Peyer's patch (tissue), 4 donors: ENCODE results near the gene OR6M1. TPM values are rescaled to one million over a fixed set of nuclear protein-coding genes. Genes with fewer than 3 reads are reported as not detected.

Experiments
- DNase-seq, 3 donors: peaks; one replicate each; pipeline ENCODE4 v3.0.0-alpha.2; 2017 to 2019
- H3K27ac ChIP-seq, 4 donors: fragments of 200-600 bp; sonication (generic); one replicate each; pipeline ENCODE4 v1.5.1; 2016 to 2019
- H3K27me3 ChIP-seq, 2 donors: fragments of 200-600 bp; sonication (generic); one replicate each; pipeline ENCODE4 v1.5.1; 2019
- H3K36me3 ChIP-seq, 3 donors: fragments of 200-600 bp; sonication (generic); one replicate each; pipeline ENCODE4 v1.5.1; 2016 to 2019
- H3K4me1 ChIP-seq, 4 donors: fragments of 200-600 bp; sonication (generic); one replicate each; pipeline ENCODE4 v1.5.1; 2016 to 2019
- H3K4me3 ChIP-seq, 4 donors: fragments of 200-600 bp; sonication (generic); 1 replicate in 3 of 4; 2 replicates in 1 of 4; pipeline ENCODE4 v1.5.1; 2016 to 2019; ENCODE audit warnings: mild to moderate bottlenecking in 1 of 4
- H3K9me3 ChIP-seq, 4 donors: fragments of 200-600 bp; sonication (generic); one replicate each; pipeline ENCODE4 v1.5.1; 2016 to 2019; ENCODE audit warnings: mild to moderate bottlenecking in 1 of 4
- CTCF ChIP-seq, 6 experiments: fragments of 450-650 bp in 4 of 6; fragments of 200-600 bp in 2 of 6; sonication (generic) in 1 of 6; IDR thresholded peaks; one replicate each; pipeline ENCODE4 v1.5.1; 2017 to 2019; ENCODE audit warnings: antibody characterized with exemption in 6 of 6, mild to moderate bottlenecking in 3 of 6, moderate library complexity in 1 of 6
- POLR2A ChIP-seq, 2 donors: fragments of 450-650 bp; IDR thresholded peaks; one replicate each; pipeline ENCODE4 v1.5.1; 2017; ENCODE audit warnings: antibody characterized with exemption in 2 of 2, mild to moderate bottlenecking in 2 of 2, moderate library complexity in 2 of 2
- total RNA-seq, 4 donors: library from RNA; depleted of rRNA; stranded (reverse); fragments of >200 nt; gene quantifications; one replicate each; pipeline ENCODE4 v1.1.0, GENCODE V29; 2016

OR6M1 gene
- total RNA-seq, 4 donors from 2014 or later: not detected

- no peaks in the 10 kb centered on the region for H3K27me3 ChIP-seq
- no peaks in the 10 kb centered on the region for H3K36me3 ChIP-seq
- no peak overlapping the region for H3K27ac ChIP-seq
- no peaks in the 10 kb centered on the region for H3K9me3 ChIP-seq
- H3K4me1 ChIP-seq: no peaks in the 10 kb centered on the region
- DNase-seq: no peak
- H3K4me3 ChIP-seq: no peak overlapping the region
- TF ChIP-seq CTCF (IDR thresholded peaks at IDR 0.05) (no peak), POLR2A (IDR thresholded peaks at IDR 0.05) (no peak)
Observed at GRCh38 chr11:123798513-123799252, 7.5 kb downstream of the OR6M1 start.

- no peaks in the 10 kb centered on the region for H3K27me3 ChIP-seq
- TF ChIP-seq CTCF (IDR thresholded peaks at IDR 0.05): no peak
- TF ChIP-seq POLR2A (IDR thresholded peaks at IDR 0.05): no peak
- no peak overlapping the region for H3K4me3 ChIP-seq
- H3K36me3 ChIP-seq: no peaks in the 10 kb centered on the region
- H3K4me1 ChIP-seq: no peaks in the 10 kb centered on the region
- no peaks in the 10 kb centered on the region for H3K9me3 ChIP-seq
- H3K27ac ChIP-seq: no peak overlapping the region
- DNase-seq: no peak
Observed at GRCh38 chr11:123798079-123798478, 8.1 kb downstream of the OR6M1 start.

DNA sequence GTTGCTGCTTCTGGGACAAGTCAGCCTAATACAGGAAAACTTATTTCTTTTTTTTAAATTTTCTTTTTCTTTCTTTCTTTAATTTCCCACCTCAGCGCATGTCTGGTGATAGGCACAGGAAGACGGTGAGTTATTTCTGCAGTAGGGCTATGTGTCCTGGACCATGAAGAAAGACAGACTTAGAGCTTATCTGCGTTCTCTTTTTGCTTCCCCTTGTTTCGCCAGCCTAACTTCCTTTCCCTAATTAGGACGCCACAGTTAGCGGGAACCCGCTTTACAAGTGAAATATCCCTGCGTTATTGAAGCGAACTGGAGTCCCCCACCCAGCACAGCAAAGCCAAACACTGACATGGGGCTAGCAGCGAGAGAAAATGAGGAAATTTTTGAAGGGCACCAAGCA lies 8.6 kb downstream of the OR6M1 start:
- no peak overlapping the region for H3K4me3 ChIP-seq
- H3K27me3 ChIP-seq: no peaks in the 10 kb centered on the region
- H3K36me3 ChIP-seq: no peaks in the 10 kb centered on the region
- H3K27ac ChIP-seq: no peak overlapping the region
- H3K9me3 ChIP-seq: no peaks in the 10 kb centered on the region
- TF ChIP-seq CTCF (IDR thresholded peaks at IDR 0.05): no peak
- no peak for TF ChIP-seq POLR2A (IDR thresholded peaks at IDR 0.05)
- DNase-seq: no peak
- no peaks in the 10 kb centered on the region for H3K4me1 ChIP-seq

- Histone ChIP-seq H3K4me3 (no peak overlapping the region), H3K27ac (no peak overlapping the region), H3K27me3 (no peaks in the 10 kb centered on the region), H3K4me1 (no peaks in the 10 kb centered on the region), H3K9me3 (no peaks in the 10 kb centered on the region), H3K36me3 (no peaks in the 10 kb centered on the region)
- DNase-seq: no peak
- TF ChIP-seq POLR2A (IDR thresholded peaks at IDR 0.05) (no peak), CTCF (IDR thresholded peaks at IDR 0.05) (no peak)
Observed at GRCh38 chr11:123797114-123797513, 9.0 kb downstream of the OR6M1 start.

DNA sequence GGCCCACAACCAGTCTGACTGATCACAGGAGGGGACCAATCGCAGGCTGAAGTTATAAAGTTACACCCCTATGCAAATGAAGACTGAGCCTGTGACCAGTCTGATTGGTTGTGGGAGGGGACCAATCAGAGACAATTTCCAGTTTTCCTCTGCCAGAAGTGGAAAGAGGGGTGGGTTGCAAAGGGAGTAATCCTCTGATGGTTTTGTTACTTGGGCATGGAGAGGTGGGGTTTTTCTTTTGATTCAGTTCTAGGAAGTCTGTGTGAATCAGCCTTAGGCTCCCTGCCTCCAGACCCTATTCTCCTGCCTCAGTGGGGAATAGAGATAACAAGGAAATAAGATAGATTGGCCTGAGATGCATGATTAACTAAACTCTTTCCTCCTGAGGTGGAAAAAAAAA lies 9.9 kb downstream of the OR6M1 start:
- Histone ChIP-seq H3K36me3 (no peaks in the 10 kb centered on the region), H3K4me3 (no peak overlapping the region), H3K4me1 (no peaks in the 10 kb centered on the region), H3K27me3 (no peaks in the 10 kb centered on the region), H3K9me3 (no peaks in the 10 kb centered on the region), H3K27ac (no peak overlapping the region)
- TF ChIP-seq POLR2A (IDR thresholded peaks at IDR 0.05): no peak
- TF ChIP-seq CTCF (IDR thresholded peaks at IDR 0.05): no peak
- DNase-seq: no peak
